Lower lobe of right lung (tissue), 2 donors: ENCODE measurements around the gene SCARF2. TPM values are rescaled to one million over a fixed set of nuclear protein-coding genes. Genes with fewer than 3 reads are reported as not detected.

ENCODE experiments used
- ATAC-seq, 2 donors: fragments of 200-7000 bp; cut with Tn5 transposase; one replicate each; pipeline ENCODE4 v1.9.1; 2020 to 2022; ENCODE audit warnings: mild to moderate bottlenecking in 2 of 2, moderate library complexity in 2 of 2
- DNase-seq: peaks from one replicate; pipeline ENCODE4 v3.0.0-alpha.2; 2020
- H3K27ac ChIP-seq: fragments of 200-600 bp; one replicate; pipeline ENCODE4 v1.8.0; 2022
- H3K27me3 ChIP-seq: fragments of 200-600 bp; one replicate; pipeline ENCODE4 v1.8.0; 2022; ENCODE audit warnings: low read depth
- H3K36me3 ChIP-seq: fragments of 200-600 bp; one replicate; pipeline ENCODE4 v1.8.0; 2022; ENCODE audit warnings: mild to moderate bottlenecking
- H3K4me1 ChIP-seq: fragments of 200-600 bp; one replicate; pipeline ENCODE4 v1.8.0; 2022
- H3K4me3 ChIP-seq: fragments of 200-600 bp; one replicate; pipeline ENCODE4 v1.8.0; 2022; ENCODE audit warnings: mild to moderate bottlenecking
- H3K9me3 ChIP-seq: fragments of 200-600 bp; one replicate; pipeline ENCODE4 v1.8.0; 2022
- intact Hi-C: fragments of 100-400 bp; cut with DNase I; formaldehyde crosslinking; loops from one replicate; pipeline ENCODE4 v1.11.0; 2022
- total RNA-seq: library from RNA; stranded (reverse); fragmentation: NEBNext Ultra II Directional; extraction: Animal tissue kit (Norgen Biotek cat#: 25700); gene quantifications from one replicate; pipeline ENCODE4 v1.2.1, GENCODE V29; 2021
- TF ChIP-seq, protein P1 (sequence below): fragments of 200-600 bp; IDR thresholded peaks from one replicate; pipeline ENCODE4 v1.8.0; 2022; ENCODE audit warnings: antibody characterized with exemption, mild to moderate bottlenecking
- donor health status: DM: no; HTN: yes; CAD: no; lungs with severe emphysema.

The SCARF2 gene
- total RNA-seq, 1 donor from 2014 or later = 12.6 TPM

DNA sequence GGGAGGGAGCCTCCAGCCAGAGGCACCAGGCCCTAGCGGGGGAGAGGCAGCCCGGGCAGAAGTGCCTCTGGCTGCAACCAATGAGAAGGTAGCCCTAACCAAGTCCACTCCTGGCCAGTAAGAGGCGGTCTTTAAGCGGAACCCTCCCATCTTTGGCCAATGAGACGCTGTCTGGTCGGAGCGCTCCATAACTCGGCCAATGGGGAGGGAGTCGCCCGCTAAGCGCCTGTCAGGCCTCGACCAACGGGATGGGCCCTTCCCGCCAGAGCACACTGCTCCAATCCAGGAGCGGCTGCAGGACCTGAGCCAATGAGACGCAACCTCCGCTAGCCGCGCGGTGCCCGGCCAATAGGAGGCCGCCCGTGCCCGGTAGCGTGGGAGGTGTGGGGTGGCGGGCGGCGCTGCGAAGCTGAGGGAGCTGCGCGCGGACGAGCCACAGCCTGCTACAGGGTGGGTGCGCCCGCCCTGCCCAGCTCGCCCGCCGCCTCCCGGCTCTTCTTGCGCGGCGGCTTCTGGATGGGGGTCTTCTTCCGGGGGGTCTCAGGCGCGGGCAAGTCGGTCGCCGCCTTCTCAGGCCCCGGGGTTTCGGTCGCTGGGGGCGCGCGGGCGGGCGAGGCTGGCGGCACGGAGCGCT is 12.6 kb downstream of the SCARF2 start:
- ATAC-seq (peak in 1 of 2 donors; percentile 54), DNase-seq (no peak)
- peaks cover 28% of the 10 kb centered on the region for H3K27me3 ChIP-seq
- TF ChIP-seq, protein P1, sequence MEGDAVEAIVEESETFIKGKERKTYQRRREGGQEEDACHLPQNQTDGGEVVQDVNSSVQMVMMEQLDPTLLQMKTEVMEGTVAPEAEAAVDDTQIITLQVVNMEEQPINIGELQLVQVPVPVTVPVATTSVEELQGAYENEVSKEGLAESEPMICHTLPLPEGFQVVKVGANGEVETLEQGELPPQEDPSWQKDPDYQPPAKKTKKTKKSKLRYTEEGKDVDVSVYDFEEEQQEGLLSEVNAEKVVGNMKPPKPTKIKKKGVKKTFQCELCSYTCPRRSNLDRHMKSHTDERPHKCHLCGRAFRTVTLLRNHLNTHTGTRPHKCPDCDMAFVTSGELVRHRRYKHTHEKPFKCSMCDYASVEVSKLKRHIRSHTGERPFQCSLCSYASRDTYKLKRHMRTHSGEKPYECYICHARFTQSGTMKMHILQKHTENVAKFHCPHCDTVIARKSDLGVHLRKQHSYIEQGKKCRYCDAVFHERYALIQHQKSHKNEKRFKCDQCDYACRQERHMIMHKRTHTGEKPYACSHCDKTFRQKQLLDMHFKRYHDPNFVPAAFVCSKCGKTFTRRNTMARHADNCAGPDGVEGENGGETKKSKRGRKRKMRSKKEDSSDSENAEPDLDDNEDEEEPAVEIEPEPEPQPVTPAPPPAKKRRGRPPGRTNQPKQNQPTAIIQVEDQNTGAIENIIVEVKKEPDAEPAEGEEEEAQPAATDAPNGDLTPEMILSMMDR = no peak
- peak overlapping the region; percentile 8 for H3K4me3 ChIP-seq
- no peaks in the 10 kb centered on the region for H3K9me3 ChIP-seq
- no peak overlapping the region for H3K27ac ChIP-seq
- peaks cover 22% of the 10 kb centered on the region for H3K36me3 ChIP-seq
- intact Hi-C loops = no loop called here
- peaks cover 28% of the 10 kb centered on the region for H3K4me1 ChIP-seq

DNA sequence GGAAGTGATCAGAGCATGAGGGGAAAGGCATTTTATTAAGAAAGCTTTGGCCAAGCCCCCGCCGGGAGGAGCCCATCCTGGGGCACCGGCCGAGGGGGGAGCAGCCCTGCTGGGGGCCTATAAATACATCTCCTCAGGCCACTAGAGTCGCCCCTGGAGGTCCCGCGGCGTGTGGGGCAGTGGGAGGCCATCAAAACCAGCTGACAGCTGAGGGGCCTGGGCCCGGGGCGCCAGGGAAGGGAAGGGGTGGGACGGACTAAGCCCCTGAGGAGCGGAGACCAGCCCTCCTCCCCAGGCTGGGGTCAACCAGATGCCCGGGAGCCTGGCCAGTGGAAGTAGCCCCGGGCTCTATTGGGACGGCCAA is 13.1 kb downstream of the SCARF2 start:
- intact Hi-C loops = no loop called here
- Histone ChIP-seq H3K36me3 (peaks cover 22% of the 10 kb centered on the region), H3K4me3 (no peak overlapping the region), H3K9me3 (no peaks in the 10 kb centered on the region), H3K27ac (peak overlapping the region; percentile 36), H3K27me3 (peaks cover 23% of the 10 kb centered on the region), H3K4me1 (peaks cover 23% of the 10 kb centered on the region)
- TF ChIP-seq, protein P1 = no peak
- ATAC-seq (no peak), DNase-seq (no peak)

DNA sequence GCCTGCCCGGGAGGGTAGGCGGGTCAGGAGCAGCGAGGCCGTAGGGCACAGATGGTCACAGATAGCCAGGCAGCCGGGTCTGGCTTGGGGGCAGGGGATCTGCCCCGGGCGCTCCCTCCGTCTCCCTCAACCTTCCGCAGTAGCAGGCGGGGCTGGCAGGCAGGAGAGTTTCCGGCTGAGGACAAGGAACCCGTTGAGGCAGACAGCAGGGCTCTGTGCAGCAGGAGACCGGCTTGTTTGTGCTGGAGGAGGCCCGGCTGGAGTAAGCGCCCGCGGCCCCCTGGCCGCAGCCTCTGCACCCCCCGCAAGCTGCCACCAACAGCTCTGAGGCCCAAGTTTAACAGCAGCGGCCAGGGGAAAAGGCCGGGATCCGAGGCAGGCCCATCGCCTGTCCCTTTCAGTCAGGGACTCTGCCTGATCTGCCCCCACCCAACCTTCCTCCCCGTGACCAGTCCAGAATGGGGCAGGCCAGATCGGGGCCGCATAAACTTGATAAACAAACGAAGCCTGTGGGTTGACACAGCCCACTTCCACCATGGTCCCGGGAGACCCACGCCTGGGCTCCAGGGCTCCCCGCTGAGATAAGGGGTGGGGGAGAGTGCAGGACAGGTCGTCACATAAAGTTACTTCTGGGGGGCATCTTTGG is 13.6 kb downstream of the SCARF2 start:
- Histone ChIP-seq H3K36me3 (peaks cover 18% of the 10 kb centered on the region), H3K27me3 (peaks cover 21% of the 10 kb centered on the region), H3K9me3 (no peaks in the 10 kb centered on the region), H3K4me1 (peaks cover 21% of the 10 kb centered on the region), H3K27ac (peak overlapping the region; percentile 36), H3K4me3 (no peak overlapping the region)
- TF ChIP-seq, protein P1 = no peak
- DNase-seq (no peak), ATAC-seq (no peak)
- intact Hi-C loops = no loop called here

DNA sequence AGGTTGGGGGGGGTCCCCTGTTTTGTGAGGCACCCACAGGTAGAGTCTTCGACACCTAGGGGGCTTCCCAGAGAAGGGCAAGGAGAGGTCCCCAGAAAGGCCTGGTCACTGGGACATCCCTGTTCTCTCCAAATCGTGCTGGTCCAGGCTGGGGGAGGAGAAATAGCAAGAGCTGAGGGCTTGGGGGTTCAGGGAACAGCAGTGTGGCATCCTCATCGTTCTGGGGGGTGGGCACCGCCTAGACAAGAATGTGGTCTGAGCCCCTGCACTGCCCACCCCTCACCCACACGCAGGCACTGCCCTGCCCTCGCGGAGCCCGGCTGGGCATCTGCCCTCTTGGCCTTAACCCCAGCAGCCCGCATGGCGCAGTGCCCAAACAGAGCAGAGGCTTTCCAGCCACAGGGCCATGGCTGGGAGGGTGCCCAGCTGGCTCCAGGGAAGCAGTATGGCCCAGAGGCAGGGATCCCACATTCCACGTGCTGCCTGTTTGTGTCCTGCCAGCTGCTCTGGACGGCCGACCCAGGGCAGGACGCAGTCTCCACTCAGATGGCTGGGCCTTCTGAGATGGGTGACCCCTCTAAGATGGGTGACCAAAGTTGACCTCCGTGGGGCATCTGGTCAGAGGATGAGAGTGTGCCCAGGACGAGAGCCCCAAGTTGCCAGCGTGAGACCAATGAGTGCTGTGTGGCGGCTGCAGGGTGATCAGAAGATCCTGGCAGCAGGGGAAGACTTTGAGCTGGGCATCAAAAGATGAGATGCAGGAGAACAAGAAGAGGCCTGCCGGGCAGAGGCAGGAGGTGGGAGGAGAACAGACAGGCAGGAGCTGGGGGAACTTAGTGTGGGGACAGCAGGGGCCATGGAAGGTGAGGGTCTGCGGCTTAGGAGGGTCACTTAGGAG is 14.4 kb downstream of the SCARF2 start:
- H3K9me3 ChIP-seq = no peaks in the 10 kb centered on the region
- peak; percentile 48 for DNase-seq
- ATAC-seq = peak in 1 of 2 donors; percentile 12
- peaks cover 21% of the 10 kb centered on the region for H3K27me3 ChIP-seq
- no peak overlapping the region for H3K4me3 ChIP-seq
- H3K36me3 ChIP-seq = peaks cover 10% of the 10 kb centered on the region
- H3K27ac ChIP-seq = peak overlapping the region; percentile 33
- H3K4me1 ChIP-seq = peaks cover 25% of the 10 kb centered on the region
- intact Hi-C loops = no loop called here
- TF ChIP-seq, protein P1 = no peak

DNA sequence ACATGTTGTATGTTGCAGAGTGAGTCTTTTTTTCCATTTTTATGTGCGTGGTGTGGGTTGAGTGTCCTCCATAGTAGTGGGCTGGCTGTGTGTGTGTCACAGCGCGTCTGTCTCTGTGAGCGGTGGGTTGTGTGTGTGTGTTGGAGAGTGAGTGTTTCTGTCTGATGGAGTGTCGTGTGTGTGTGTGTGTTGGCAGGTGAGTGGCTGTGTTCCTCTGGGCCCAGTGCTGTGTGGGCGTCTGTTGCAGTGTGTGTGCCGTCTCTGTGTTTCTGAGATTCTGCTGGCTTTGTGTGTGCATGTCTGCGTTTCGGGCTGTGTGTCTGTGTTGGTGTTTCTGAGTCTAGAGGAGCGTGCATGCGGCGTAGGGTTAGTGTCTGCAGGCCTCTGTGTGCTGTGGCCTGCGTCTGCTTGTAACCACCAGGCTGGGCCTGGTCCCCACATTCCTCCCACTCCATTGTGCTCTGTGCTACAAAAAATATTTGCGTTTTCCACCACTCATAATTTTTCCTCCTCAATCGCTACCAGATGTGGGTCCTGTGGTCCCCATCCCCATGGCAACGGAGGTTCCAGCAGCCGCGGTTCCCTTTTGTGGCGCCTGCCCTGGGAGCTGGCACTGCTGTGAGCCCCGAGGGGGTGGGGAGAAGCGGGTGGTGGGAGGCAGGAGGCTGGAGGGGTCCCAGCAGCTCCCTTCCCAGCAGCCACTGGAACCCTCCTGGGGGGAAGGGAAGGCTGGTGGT is 15.2 kb downstream of the SCARF2 start:
- TF ChIP-seq, protein P1 = no peak
- H3K27me3 ChIP-seq = peaks cover 21% of the 10 kb centered on the region
- intact Hi-C loops = no loop called here
- H3K36me3 ChIP-seq = peaks cover 6% of the 10 kb centered on the region
- no peak overlapping the region for H3K4me3 ChIP-seq
- peaks cover 26% of the 10 kb centered on the region for H3K4me1 ChIP-seq
- no peaks in the 10 kb centered on the region for H3K9me3 ChIP-seq
- DNase-seq (peak; percentile 43), ATAC-seq (no peak)
- peak overlapping the region; percentile 33 for H3K27ac ChIP-seq
